Transverse colon (tissue), 3 donors: ENCODE data around the gene ADCY2.

ENCODE experiments used
- POLR2A ChIP-seq: fragments of 450-650 bp; IDR thresholded peaks from one replicate; pipeline ENCODE4 v1.6.1; 2016; ENCODE audit warnings: antibody characterized with exemption, mild to moderate bottlenecking, moderate library complexity
- TF ChIP-seq, protein P1 (sequence below), 5 experiments: fragments of 200-600 bp in 3 of 5; fragments of 450-650 bp in 2 of 5; sonication (generic) in 3 of 5; IDR thresholded peaks; 1 replicate in 2 of 5; 2 replicates in 3 of 5; pipeline ENCODE4 v1.5.1; 2016 to 2017; ENCODE audit warnings: antibody characterized with exemption in 5 of 5, inconsistent platforms in 3 of 5, mild to moderate bottlenecking in 2 of 5, moderate library complexity in 1 of 5

DNA sequence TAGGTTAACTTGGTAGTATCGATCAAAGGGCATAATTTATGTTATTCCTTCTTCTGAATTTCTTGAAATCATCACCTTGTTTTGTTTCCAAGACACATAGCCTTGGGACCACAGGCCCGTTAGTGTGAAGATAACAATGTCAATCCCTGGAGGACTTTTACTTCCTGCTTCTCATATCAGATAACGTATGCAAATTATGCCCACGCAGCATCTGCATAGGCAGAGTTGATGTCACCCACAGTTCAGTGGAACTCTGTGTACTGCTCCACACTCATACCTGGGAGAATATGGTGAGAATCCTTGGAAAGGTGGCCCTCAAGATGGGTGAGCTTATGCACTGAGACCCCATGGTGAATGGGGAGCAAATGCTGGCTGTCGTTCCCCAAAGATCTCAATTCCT lies 360.0 kb downstream of the ADCY2 start:
- TF ChIP-seq, protein P1, sequence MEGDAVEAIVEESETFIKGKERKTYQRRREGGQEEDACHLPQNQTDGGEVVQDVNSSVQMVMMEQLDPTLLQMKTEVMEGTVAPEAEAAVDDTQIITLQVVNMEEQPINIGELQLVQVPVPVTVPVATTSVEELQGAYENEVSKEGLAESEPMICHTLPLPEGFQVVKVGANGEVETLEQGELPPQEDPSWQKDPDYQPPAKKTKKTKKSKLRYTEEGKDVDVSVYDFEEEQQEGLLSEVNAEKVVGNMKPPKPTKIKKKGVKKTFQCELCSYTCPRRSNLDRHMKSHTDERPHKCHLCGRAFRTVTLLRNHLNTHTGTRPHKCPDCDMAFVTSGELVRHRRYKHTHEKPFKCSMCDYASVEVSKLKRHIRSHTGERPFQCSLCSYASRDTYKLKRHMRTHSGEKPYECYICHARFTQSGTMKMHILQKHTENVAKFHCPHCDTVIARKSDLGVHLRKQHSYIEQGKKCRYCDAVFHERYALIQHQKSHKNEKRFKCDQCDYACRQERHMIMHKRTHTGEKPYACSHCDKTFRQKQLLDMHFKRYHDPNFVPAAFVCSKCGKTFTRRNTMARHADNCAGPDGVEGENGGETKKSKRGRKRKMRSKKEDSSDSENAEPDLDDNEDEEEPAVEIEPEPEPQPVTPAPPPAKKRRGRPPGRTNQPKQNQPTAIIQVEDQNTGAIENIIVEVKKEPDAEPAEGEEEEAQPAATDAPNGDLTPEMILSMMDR (IDR thresholded peaks at IDR 0.05) = no peak
- no peak for TF ChIP-seq POLR2A
